SJSA1 (cell line): ENCODE data around the gene PPIL1. TPM values are rescaled to one million over a fixed set of nuclear protein-coding genes. Genes with fewer than 3 reads are reported as not detected.
A peak's percentile ranks its signal among the peaks of the same experiment; 100 is the strongest.

Experiments
- DNase-seq, 2 experiments: peaks; one replicate each; pipeline ENCODE4 v3.0.0-alpha.2; 2015 to 2020; ENCODE audit warnings: low spot score in 2 of 2, low read depth in 1 of 2
- H3K27ac ChIP-seq: fragments of 250-450 bp; sonication (Bioruptor Pico); 2 replicates; pipeline ENCODE4 v1.5.1; 2020; ENCODE audit warnings: mild to moderate bottlenecking, moderate library complexity
- H3K27me3 ChIP-seq: fragments of 250-450 bp; sonication (Bioruptor Pico); replicated peaks from 2 replicates; pipeline ENCODE4 v1.5.1; 2020; ENCODE audit warnings: mild to moderate bottlenecking, moderate library complexity
- H3K36me3 ChIP-seq: fragments of 250-450 bp; sonication (Bioruptor Pico); 2 replicates; pipeline ENCODE4 v1.5.1; 2020; ENCODE audit warnings: mild to moderate bottlenecking
- H3K4me1 ChIP-seq: fragments of 250-450 bp; sonication (Bioruptor Pico); replicated peaks from 2 replicates; pipeline ENCODE4 v1.6.1; 2021; ENCODE audit warnings: mild to moderate bottlenecking
- H3K4me3 ChIP-seq: fragments of 250-450 bp; sonication (Bioruptor Pico); 2 replicates; pipeline ENCODE4 v1.5.1; 2020; ENCODE audit warnings: mild to moderate bottlenecking
- H3K9me3 ChIP-seq: fragments of 250-450 bp; sonication (Bioruptor Pico); replicated peaks from 2 replicates; pipeline ENCODE4 v1.5.1; 2020; ENCODE audit warnings: mild to moderate bottlenecking
- total RNA-seq: library from RNA; depleted of rRNA; stranded (reverse); fragments of >200 nt; shearing (Covaris generic); gene quantifications from 2 replicates; pipeline ENCODE4 v1.2.3, GENCODE V29; 2014

Gene PPIL1
- total RNA-seq, 1 experiment from 2014 or later = 83.6 TPM

DNA sequence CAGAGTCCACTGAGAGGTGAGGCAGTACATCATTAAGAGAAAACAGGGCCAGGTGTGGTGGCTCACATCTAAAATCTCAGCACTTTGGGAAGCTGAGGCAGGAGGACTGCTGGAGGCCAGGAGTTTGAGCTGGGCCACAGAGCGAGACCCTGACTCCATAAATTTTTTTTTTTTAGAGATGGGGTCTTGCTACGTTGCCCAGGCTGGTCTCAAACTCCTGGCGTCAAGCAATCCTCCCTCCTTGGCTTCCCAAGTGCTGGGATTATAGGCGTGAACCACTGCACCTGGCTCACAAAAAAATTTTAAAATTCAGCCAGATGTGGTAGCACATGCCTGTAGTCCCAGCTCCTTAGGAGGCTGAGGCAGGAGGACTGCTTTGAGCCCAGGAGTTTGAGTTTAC is 17.3 kb downstream of the PPIL1 start:
- Histone ChIP-seq H3K4me1 (peaks cover 13% of the 10 kb centered on the region), H3K27ac (no peak overlapping the region), H3K27me3 (no peaks in the 10 kb centered on the region), H3K36me3 (peaks cover 59% of the 10 kb centered on the region), H3K4me3 (no peak overlapping the region), H3K9me3 (no peaks in the 10 kb centered on the region)
- DNase-seq = no peak

- no peak overlapping the region for H3K27ac ChIP-seq
- no peak overlapping the region for H3K4me3 ChIP-seq
- H3K9me3 ChIP-seq = no peaks in the 10 kb centered on the region; the same call in 1 of the 2 replicates
- H3K27me3 ChIP-seq = no peaks in the 10 kb centered on the region
- H3K36me3 ChIP-seq = peaks cover 59% of the 10 kb centered on the region
- H3K4me1 ChIP-seq = peaks cover 13% of the 10 kb centered on the region
- DNase-seq = no peak
Observed at GRCh38 chr6:36856277-36856676, 18.3 kb downstream of the PPIL1 start.

DNA sequence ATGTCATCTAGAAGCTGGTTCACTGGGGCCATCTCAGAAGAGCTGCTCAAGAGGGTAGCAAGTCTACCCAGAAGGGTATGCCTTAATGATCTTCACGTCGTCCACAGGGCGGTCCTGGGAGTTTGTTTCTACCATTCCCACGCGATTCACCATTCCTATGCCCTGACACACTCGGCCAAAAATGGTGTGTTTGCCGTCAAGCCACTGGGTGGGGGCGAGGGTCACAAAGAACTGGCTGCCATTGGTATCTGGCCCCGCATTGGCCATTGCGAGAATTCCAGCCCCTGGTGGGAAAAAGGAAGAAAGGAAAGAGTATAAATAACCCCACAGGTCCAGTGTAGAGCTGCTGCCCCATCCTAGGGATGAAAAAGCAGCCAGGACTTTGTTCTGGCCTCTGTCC is 18.9 kb downstream of the PPIL1 start:
- no peaks in the 10 kb centered on the region for H3K27me3 ChIP-seq
- H3K4me1 ChIP-seq = peaks cover 13% of the 10 kb centered on the region
- DNase-seq = no peak
- peaks cover 3% of the 10 kb centered on the region; the same call in 1 of the 2 replicates for H3K9me3 ChIP-seq
- no peak overlapping the region for H3K4me3 ChIP-seq
- H3K36me3 ChIP-seq = peaks cover 58% of the 10 kb centered on the region
- no peak overlapping the region for H3K27ac ChIP-seq

GRCh38 chr6:36853325-36853724 is 21.3 kb downstream of the PPIL1 start:
- H3K27me3 ChIP-seq = no peaks in the 10 kb centered on the region
- peaks cover 13% of the 10 kb centered on the region for H3K4me1 ChIP-seq
- peaks cover 7% of the 10 kb centered on the region; the same call in 1 of the 2 replicates for H3K9me3 ChIP-seq
- DNase-seq = no peak
- no peak overlapping the region for H3K4me3 ChIP-seq
- H3K27ac ChIP-seq = peak overlapping the region; percentile 9
- H3K36me3 ChIP-seq = peaks cover 64% of the 10 kb centered on the region

GRCh38 chr6:36852481-36853147 is 22.0 kb downstream of the PPIL1 start:
- H3K27me3 ChIP-seq = no peaks in the 10 kb centered on the region
- peaks cover 7% of the 10 kb centered on the region; the same call in 1 of the 2 replicates for H3K9me3 ChIP-seq
- H3K27ac ChIP-seq = peak overlapping the region; percentile 9
- DNase-seq = no peak
- H3K4me1 ChIP-seq = peaks cover 13% of the 10 kb centered on the region
- H3K4me3 ChIP-seq = no peak overlapping the region
- peaks cover 63% of the 10 kb centered on the region for H3K36me3 ChIP-seq

DNA sequence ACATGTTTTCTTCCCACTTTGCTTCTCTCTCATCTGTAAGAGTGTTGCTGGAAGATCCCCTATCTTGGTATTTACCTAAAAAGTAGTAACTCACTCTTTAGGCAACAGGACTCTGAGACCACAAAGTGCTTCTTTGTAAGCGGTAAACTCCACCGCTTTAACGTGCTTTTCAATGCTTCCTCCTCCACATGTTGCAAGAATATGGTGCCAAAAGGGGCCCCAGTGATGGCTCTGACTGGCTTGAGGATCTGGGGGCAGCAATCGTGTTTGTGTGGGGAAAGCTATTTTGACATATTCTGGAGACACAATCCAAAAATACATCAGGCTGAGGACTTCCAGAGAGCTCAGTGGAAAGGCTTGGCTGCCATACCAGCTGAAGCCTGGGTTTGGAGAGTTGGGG is 23.0 kb downstream of the PPIL1 start:
- Histone ChIP-seq H3K9me3 (peaks cover 7% of the 10 kb centered on the region; the same call in 1 of the 2 replicates), H3K4me3 (no peak overlapping the region), H3K4me1 (peaks cover 13% of the 10 kb centered on the region), H3K27ac (no peak overlapping the region), H3K36me3 (peaks cover 54% of the 10 kb centered on the region), H3K27me3 (no peaks in the 10 kb centered on the region)
- no peak for DNase-seq

- Histone ChIP-seq H3K4me1 (peaks cover 13% of the 10 kb centered on the region), H3K27ac (no peak overlapping the region), H3K27me3 (no peaks in the 10 kb centered on the region), H3K36me3 (peaks cover 50% of the 10 kb centered on the region), H3K4me3 (no peak overlapping the region), H3K9me3 (peaks cover 7% of the 10 kb centered on the region; the same call in 1 of the 2 replicates)
- DNase-seq = peak in 1 of 2 experiments; percentile 36
Observed at GRCh38 chr6:36851149-36851614, 23.4 kb downstream of the PPIL1 start.

DNA sequence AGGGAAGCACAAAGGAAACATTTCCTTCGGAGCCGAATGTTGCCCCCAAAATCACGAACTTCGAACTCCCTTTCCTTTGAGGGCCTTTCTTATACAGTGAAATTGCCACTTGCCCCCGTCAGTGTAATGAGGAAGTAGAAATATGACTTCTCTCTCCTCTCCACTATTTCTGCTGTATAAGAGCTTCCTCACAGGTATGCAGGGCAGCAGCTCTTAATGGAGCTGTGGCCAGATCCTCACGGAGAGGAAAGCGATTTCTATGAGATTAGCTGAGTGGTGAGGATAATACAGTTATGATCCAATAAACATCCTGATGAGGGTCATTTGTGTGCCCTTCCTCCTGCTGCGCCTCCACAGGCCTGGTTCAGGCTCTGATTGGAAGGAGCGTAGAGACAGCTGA is 24.6 kb downstream of the PPIL1 start:
- peaks cover 13% of the 10 kb centered on the region for H3K4me1 ChIP-seq
- no peak for DNase-seq
- no peaks in the 10 kb centered on the region for H3K27me3 ChIP-seq
- no peak overlapping the region for H3K4me3 ChIP-seq
- H3K36me3 ChIP-seq = peaks cover 38% of the 10 kb centered on the region
- H3K27ac ChIP-seq = no peak overlapping the region
- peaks cover 7% of the 10 kb centered on the region; the same call in 1 of the 2 replicates for H3K9me3 ChIP-seq

GRCh38 chr6:36848658-36849441 is 25.8 kb downstream of the PPIL1 start:
- H3K4me3 ChIP-seq = no peak overlapping the region
- peaks cover 26% of the 10 kb centered on the region for H3K36me3 ChIP-seq
- no peak for DNase-seq
- H3K9me3 ChIP-seq = peaks cover 7% of the 10 kb centered on the region; the same call in 1 of the 2 replicates
- peaks cover 13% of the 10 kb centered on the region for H3K4me1 ChIP-seq
- H3K27me3 ChIP-seq = no peaks in the 10 kb centered on the region
- H3K27ac ChIP-seq = no peak overlapping the region

DNA sequence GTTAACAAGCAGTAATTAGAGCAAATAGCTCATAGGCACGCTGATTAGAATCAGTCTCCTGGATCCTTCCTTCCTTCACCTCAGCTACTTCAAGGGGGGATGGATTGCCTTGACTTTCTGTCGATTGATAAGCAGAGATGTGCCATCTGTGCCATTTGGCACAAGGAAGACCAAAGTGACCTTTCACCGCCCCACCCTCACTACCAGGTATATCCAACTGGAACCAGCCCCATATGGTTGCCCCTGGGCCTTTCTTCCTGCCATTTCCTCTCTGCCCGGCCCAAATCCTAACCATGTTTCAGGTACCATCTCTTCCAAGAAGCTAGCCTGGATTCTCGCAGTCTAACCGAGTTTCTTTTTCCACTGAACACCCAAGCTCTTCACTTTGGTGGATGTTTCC is 26.6 kb downstream of the PPIL1 start:
- H3K27ac ChIP-seq = no peak overlapping the region
- H3K27me3 ChIP-seq = no peaks in the 10 kb centered on the region
- peaks cover 7% of the 10 kb centered on the region; the same call in 1 of the 2 replicates for H3K9me3 ChIP-seq
- peaks cover 18% of the 10 kb centered on the region for H3K36me3 ChIP-seq
- H3K4me3 ChIP-seq = no peak overlapping the region
- DNase-seq = no peak
- H3K4me1 ChIP-seq = peaks cover 5% of the 10 kb centered on the region

- H3K4me3 ChIP-seq = no peak overlapping the region
- no peaks in the 10 kb centered on the region for H3K4me1 ChIP-seq
- H3K27ac ChIP-seq = no peak overlapping the region
- no peaks in the 10 kb centered on the region for H3K27me3 ChIP-seq
- H3K36me3 ChIP-seq = peaks cover 10% of the 10 kb centered on the region; the same call in 1 of the 2 replicates
- DNase-seq = no peak
- H3K9me3 ChIP-seq = peaks cover 7% of the 10 kb centered on the region; the same call in 1 of the 2 replicates
Observed at GRCh38 chr6:36847152-36847551, 27.5 kb downstream of the PPIL1 start.

DNA sequence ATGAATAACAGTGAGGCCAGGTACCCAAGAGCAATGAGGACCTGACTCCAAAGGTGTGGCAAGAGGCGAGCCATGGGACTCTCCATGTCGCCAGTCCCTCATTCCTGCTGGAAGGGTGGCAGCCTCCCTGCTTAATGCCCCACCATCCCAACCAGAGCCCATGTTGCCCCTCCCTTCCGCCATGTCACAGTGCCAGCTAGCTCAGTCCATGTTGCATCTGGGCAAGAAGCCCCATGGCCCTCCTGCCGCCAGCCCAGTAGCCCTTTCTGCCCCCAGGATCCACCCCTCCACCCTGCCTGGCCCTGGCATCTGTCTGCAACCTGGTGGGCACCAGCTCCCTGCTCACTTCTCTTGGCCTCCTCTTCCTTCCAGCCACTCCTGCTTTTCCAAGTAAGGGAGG is 29.4 kb downstream of the PPIL1 start:
- no peak for DNase-seq
- H3K9me3 ChIP-seq = no peaks in the 10 kb centered on the region; the same call in 1 of the 2 replicates

GRCh38 chr6:36844232-36845170 is 30.1 kb downstream of the PPIL1 start:
- H3K27ac ChIP-seq = no peak overlapping the region
- peaks cover 5% of the 10 kb centered on the region; the same call in 1 of the 2 replicates for H3K27me3 ChIP-seq
- H3K4me1 ChIP-seq = peaks cover 7% of the 10 kb centered on the region
- H3K4me3 ChIP-seq = no peak overlapping the region
- no peak for DNase-seq
- no peaks in the 10 kb centered on the region for H3K36me3 ChIP-seq
- H3K9me3 ChIP-seq = no peaks in the 10 kb centered on the region

More for the DNA sequence above, 29.4 kb downstream of the PPIL1 start:
- H3K36me3 ChIP-seq = peaks cover under 1% of the 10 kb centered on the region; the same call in 1 of the 2 replicates
- peaks cover 1% of the 10 kb centered on the region; the same call in 1 of the 2 replicates for H3K27me3 ChIP-seq
- H3K4me1 ChIP-seq = peaks cover 2% of the 10 kb centered on the region
- H3K4me3 ChIP-seq = no peak overlapping the region
- H3K27ac ChIP-seq = no peak overlapping the region
